Measurements from ENCODE around the gene CR1.

GRCh38 chr1:207612762-207613161 is 116.8 kb downstream of the CR1 start:
- TF ChIP-seq, protein P1, sequence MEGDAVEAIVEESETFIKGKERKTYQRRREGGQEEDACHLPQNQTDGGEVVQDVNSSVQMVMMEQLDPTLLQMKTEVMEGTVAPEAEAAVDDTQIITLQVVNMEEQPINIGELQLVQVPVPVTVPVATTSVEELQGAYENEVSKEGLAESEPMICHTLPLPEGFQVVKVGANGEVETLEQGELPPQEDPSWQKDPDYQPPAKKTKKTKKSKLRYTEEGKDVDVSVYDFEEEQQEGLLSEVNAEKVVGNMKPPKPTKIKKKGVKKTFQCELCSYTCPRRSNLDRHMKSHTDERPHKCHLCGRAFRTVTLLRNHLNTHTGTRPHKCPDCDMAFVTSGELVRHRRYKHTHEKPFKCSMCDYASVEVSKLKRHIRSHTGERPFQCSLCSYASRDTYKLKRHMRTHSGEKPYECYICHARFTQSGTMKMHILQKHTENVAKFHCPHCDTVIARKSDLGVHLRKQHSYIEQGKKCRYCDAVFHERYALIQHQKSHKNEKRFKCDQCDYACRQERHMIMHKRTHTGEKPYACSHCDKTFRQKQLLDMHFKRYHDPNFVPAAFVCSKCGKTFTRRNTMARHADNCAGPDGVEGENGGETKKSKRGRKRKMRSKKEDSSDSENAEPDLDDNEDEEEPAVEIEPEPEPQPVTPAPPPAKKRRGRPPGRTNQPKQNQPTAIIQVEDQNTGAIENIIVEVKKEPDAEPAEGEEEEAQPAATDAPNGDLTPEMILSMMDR (IDR thresholded peaks at IDR 0.05), result no peak
- TF ChIP-seq EP300 (IDR thresholded peaks at IDR 0.05) (no peak), POLR2A (IDR thresholded peaks at IDR 0.05) (no peak)
